ENCODE measurements around the gene RBBP8. TPM values are rescaled to one million over a fixed set of nuclear protein-coding genes. Genes with fewer than 3 reads are reported as not detected.
"Not testable (repeated sequence)": the region's sequence is repeated elsewhere in the genome, so short reads cannot be mapped to it uniquely, and the experiment has no call there.

The RBBP8 gene
- total RNA-seq: 10 to 100 TPM; 81.5 to 85.3 TPM

- Mint-ChIP-seq H3K36me3 (peaks cover 31% of the 10 kb centered on the region), H3K4me3 (peak within 1 kb of the TSS; percentile 92), H3K27me3 (peaks cover 13% of the 10 kb centered on the region), H3K27ac (peak within 1 kb of the TSS; percentile 95), H3K4me1 (peaks cover 13% of the 10 kb centered on the region), H3K9me3 (no peaks in the 10 kb centered on the region)
- DNase-seq: peak; percentile 86
Measured at GRCh38 chr18:22933206-22933965, at the start of gene RBBP8. RBBP8 (plus strand) TSS chr18:22933328; CDS start chr18:22936852, 3,524 bp downstream.

GRCh38 chr18:22883827-22884226, 49.3 kb upstream of the RBBP8 start:
- DNase-seq: no peak
- Mint-ChIP-seq H3K4me3 (no peak overlapping the region), H3K9me3 (peaks cover 2% of the 10 kb centered on the region), H3K27me3 (peaks cover 18% of the 10 kb centered on the region), H3K36me3 (no peaks in the 10 kb centered on the region), H3K27ac (no peak overlapping the region), H3K4me1 (no peaks in the 10 kb centered on the region)

DNA sequence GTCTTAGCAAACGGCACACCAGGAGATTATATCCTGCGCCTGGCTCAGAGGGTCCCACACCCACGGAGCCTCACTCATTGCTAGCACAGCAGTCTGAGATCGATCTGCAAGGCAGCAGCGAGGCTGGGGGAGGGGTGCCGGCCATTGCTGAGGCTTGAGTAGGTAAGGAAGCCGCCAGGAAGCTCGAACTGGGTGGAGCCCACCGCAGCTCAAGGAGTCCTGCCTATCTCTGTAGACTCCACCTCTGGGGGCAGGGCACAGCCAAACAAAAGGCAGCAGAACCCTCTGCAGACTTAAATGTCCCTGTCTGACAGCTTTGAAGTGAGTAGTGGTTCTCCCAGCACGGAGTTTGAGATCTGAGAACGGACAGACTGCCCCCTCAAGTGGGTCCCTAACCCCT, 47.4 kb upstream of the RBBP8 start:
- not testable (repeated sequence) for H3K9me3 Mint-ChIP-seq, H3K4me1 Mint-ChIP-seq, H3K27ac Mint-ChIP-seq, H3K4me3 Mint-ChIP-seq, DNase-seq, H3K36me3 Mint-ChIP-seq
- H3K27me3 Mint-ChIP-seq: peaks cover 18% of the 10 kb centered on the region

GRCh38 chr18:22899421-22899820, 33.7 kb upstream of the RBBP8 start:
- H3K27ac Mint-ChIP-seq: no peak overlapping the region

GRCh38 chr18:22900558-22901238, 32.4 kb upstream of the RBBP8 start:
- DNase-seq: no peak
- Mint-ChIP-seq H3K27me3 (peaks cover 7% of the 10 kb centered on the region), H3K4me1 (no peaks in the 10 kb centered on the region), H3K4me3 (no peak overlapping the region), H3K36me3 (no peaks in the 10 kb centered on the region), H3K9me3 (peaks cover 4% of the 10 kb centered on the region), H3K27ac (no peak overlapping the region)

More at GRCh38 chr18:22899421-22899820, 33.7 kb upstream of the RBBP8 start:
- H3K4me3 Mint-ChIP-seq: no peak overlapping the region
- H3K27me3 Mint-ChIP-seq: peaks cover 9% of the 10 kb centered on the region
- no peaks in the 10 kb centered on the region for H3K4me1 Mint-ChIP-seq
- H3K9me3 Mint-ChIP-seq: peaks cover 4% of the 10 kb centered on the region
- no peaks in the 10 kb centered on the region for H3K36me3 Mint-ChIP-seq
- DNase-seq: no peak

GRCh38 chr18:22902093-22902492, 31.0 kb upstream of the RBBP8 start:
- H3K27me3 Mint-ChIP-seq: peaks cover 4% of the 10 kb centered on the region
- peaks cover 4% of the 10 kb centered on the region for H3K9me3 Mint-ChIP-seq
- no peaks in the 10 kb centered on the region for H3K4me1 Mint-ChIP-seq
- H3K27ac Mint-ChIP-seq: no peak overlapping the region
- H3K36me3 Mint-ChIP-seq: no peaks in the 10 kb centered on the region
- H3K4me3 Mint-ChIP-seq: no peak overlapping the region
- DNase-seq: no peak

- H3K27ac Mint-ChIP-seq, H3K36me3 Mint-ChIP-seq: not testable (repeated sequence)
Measured at GRCh38 chr18:22903248-22903647, 29.9 kb upstream of the RBBP8 start.

DNA sequence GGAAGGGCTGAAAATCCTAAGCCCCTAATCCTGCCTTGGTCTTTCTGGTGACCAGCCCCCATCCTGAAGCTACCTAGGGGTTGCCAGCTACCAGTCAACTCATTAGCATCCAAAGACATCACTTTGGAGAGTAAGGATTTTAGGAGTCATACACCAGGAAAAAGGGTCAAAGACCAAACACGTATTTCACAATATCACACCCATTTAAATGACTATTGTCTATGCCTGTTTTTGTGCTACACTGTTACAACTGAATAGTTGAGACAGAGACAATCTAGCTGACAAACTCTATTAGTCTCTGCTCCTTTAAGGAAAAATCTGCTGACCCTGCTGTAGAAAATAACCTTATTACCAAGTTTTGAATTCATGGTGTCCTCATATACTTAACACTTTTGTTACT, 21.0 kb upstream of the RBBP8 start:
- Mint-ChIP-seq H3K4me3 (no peak overlapping the region), H3K4me1 (no peaks in the 10 kb centered on the region), H3K27me3 (no peaks in the 10 kb centered on the region), H3K27ac (no peak overlapping the region), H3K9me3 (no peaks in the 10 kb centered on the region), H3K36me3 (peaks cover 2% of the 10 kb centered on the region)
- no peak for DNase-seq

More at GRCh38 chr18:22903248-22903647, 29.9 kb upstream of the RBBP8 start:
- not testable (repeated sequence) for H3K9me3 Mint-ChIP-seq, H3K4me1 Mint-ChIP-seq, H3K27me3 Mint-ChIP-seq, DNase-seq, H3K4me3 Mint-ChIP-seq

DNA sequence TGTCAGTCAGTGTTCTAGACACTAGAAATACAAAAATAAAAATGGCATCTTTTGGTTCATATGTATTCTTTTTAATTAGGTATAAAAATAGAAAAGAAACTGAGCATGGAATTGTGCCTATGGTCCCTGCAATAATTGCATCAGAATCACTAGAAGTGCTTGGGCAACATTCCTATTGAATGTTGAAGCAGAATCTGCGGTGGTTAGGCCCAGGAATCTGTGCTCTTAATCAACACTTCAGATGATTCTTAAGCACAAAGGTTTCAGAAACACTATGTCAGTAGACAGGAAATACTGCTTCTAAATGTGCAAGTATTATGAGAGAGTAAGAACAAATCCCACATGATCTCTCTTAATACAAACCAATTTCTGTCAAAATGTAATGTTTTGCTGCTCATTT, 20.3 kb upstream of the RBBP8 start:
- DNase-seq: no peak
- Mint-ChIP-seq H3K27me3 (peaks cover 5% of the 10 kb centered on the region), H3K4me1 (no peaks in the 10 kb centered on the region), H3K36me3 (peaks cover 2% of the 10 kb centered on the region), H3K27ac (no peak overlapping the region), H3K4me3 (no peak overlapping the region), H3K9me3 (no peaks in the 10 kb centered on the region)

GRCh38 chr18:22913861-22914260, 19.3 kb upstream of the RBBP8 start:
- Mint-ChIP-seq H3K4me3 (no peak overlapping the region), H3K27me3 (peaks cover 5% of the 10 kb centered on the region), H3K27ac (no peak overlapping the region), H3K9me3 (no peaks in the 10 kb centered on the region), H3K4me1 (no peaks in the 10 kb centered on the region), H3K36me3 (peaks cover 2% of the 10 kb centered on the region)
- no peak for DNase-seq

- peaks cover 2% of the 10 kb centered on the region for H3K36me3 Mint-ChIP-seq
- H3K4me3 Mint-ChIP-seq: no peak overlapping the region
- H3K27ac Mint-ChIP-seq: no peak overlapping the region
- no peak for DNase-seq
- H3K9me3 Mint-ChIP-seq: no peaks in the 10 kb centered on the region
- no peaks in the 10 kb centered on the region for H3K4me1 Mint-ChIP-seq
- peaks cover 5% of the 10 kb centered on the region for H3K27me3 Mint-ChIP-seq
Measured at GRCh38 chr18:22914633-22915032, 18.5 kb upstream of the RBBP8 start.

DNA sequence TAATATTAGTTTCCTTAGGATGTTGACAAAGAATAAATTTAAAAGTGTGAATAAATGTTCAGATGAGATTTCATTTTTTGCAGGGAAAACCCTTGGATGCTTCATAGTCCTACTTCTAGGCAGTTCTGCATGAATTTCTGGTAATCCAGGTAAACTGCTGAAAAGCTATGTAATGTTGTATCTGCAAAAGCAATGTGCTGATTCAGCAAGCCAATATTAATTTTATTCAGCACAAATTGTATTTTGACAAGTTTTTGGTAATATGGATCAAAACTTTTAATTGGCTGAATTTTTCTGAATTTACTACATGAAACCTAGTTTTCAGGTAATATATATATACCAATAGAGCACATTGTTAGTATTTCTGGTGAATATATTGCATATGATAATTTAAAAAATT, 17.8 kb upstream of the RBBP8 start:
- peaks cover 2% of the 10 kb centered on the region for H3K36me3 Mint-ChIP-seq
- no peaks in the 10 kb centered on the region for H3K9me3 Mint-ChIP-seq
- H3K4me3 Mint-ChIP-seq: no peak overlapping the region
- H3K4me1 Mint-ChIP-seq: no peaks in the 10 kb centered on the region
- peaks cover 5% of the 10 kb centered on the region for H3K27me3 Mint-ChIP-seq
- no peak overlapping the region for H3K27ac Mint-ChIP-seq
- DNase-seq: no peak

GRCh38 chr18:22921772-22922171, 11.4 kb upstream of the RBBP8 start:
- no peak overlapping the region for H3K4me3 Mint-ChIP-seq
- no peaks in the 10 kb centered on the region for H3K36me3 Mint-ChIP-seq
- peaks cover 10% of the 10 kb centered on the region for H3K27me3 Mint-ChIP-seq
- DNase-seq: no peak
- no peaks in the 10 kb centered on the region for H3K9me3 Mint-ChIP-seq
- no peaks in the 10 kb centered on the region for H3K4me1 Mint-ChIP-seq
- no peak overlapping the region for H3K27ac Mint-ChIP-seq

GRCh38 chr18:22924589-22924988, 8.5 kb upstream of the RBBP8 start:
- no peaks in the 10 kb centered on the region for H3K9me3 Mint-ChIP-seq
- DNase-seq: no peak
- no peak overlapping the region for H3K4me3 Mint-ChIP-seq
- peaks cover 5% of the 10 kb centered on the region for H3K27me3 Mint-ChIP-seq
- no peaks in the 10 kb centered on the region for H3K4me1 Mint-ChIP-seq
- H3K36me3 Mint-ChIP-seq: no peaks in the 10 kb centered on the region
- H3K27ac Mint-ChIP-seq: no peak overlapping the region

DNA sequence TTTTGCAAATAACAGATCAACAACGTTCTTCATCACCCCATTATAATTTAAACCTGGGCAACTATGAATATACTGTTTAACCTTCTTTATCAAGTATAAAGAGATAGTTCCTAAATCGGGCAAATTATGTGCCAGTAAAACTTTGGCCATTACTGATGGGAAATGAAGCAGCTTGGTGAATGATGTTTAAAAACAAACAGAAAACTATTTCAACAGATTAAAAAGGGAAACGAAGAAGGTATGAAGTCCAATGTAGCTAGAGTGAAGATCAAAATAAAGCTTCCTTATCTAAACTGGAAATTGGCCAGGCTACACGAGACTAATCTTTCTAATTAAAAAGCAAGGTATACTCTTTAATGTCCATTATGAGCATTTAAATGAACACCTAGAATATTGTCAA, 6.7 kb upstream of the RBBP8 start:
- Mint-ChIP-seq H3K9me3 (no peaks in the 10 kb centered on the region), H3K4me1 (no peaks in the 10 kb centered on the region), H3K36me3 (no peaks in the 10 kb centered on the region), H3K27ac (no peak overlapping the region), H3K4me3 (no peak overlapping the region), H3K27me3 (peaks cover 12% of the 10 kb centered on the region)
- DNase-seq: no peak

DNA sequence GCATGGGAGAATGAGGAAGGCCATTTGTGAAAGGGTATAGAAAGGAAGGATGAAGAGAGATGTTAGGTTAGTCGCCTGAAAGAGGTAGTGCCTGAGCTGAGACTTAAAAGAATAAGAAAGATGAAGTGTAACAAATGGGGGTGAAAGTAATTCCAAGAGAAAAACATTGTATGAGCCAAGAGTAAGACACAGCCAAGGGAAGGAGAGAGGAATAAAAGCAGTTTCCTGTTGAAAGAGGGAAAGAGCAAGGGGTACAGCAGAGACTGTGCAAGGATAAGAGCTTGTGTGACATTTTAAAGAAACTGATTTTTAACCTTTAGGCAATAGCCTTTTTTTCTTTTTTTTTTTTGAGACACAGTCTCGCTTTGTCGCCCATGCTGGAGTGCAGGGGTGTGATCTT, 4.8 kb upstream of the RBBP8 start:
- Mint-ChIP-seq H3K4me1 (peaks cover 5% of the 10 kb centered on the region), H3K36me3 (no peaks in the 10 kb centered on the region), H3K27me3 (peaks cover 19% of the 10 kb centered on the region), H3K27ac (no peak overlapping the region), H3K9me3 (no peaks in the 10 kb centered on the region), H3K4me3 (no peak overlapping the region)
- DNase-seq: no peak

All from activated naive CD8-positive, alpha-beta T cell treated with anti-CD3 and anti-CD28 coated beads for 36 hours (primary cell).